Fibroblast of the aortic adventitia (primary cell): ENCODE results near the gene SDSL. TPM values are rescaled to one million over a fixed set of nuclear protein-coding genes. Genes with fewer than 3 reads are reported as not detected.

Experiments
- DNase-seq: peaks from one replicate; pipeline ENCODE4 v3.0.0-alpha.2; 2010; ENCODE audit warnings: low read depth
- H3K4me3 ChIP-seq: 2 replicates; pipeline ENCODE4 v1.5.1; 2011; ENCODE audit warnings: low read depth, mild to moderate bottlenecking, control low read depth, low read length, moderate library complexity
- total RNA-seq: library from RNA; depleted of rRNA; stranded (reverse); fragments of >200 nt; gene quantifications from 2 replicates; pipeline ENCODE4 v1.2.3, GENCODE V29; 2012; ENCODE audit warnings: low replicate concordance
- TF ChIP-seq, protein P1 (sequence below): IDR thresholded peaks from 2 replicates; pipeline ENCODE4 v1.5.1; 2011; ENCODE audit warnings: mild to moderate bottlenecking, low read length, control low read depth, inconsistent platforms; ENCODE audit not compliant: insufficient read depth

SDSL gene
- total RNA-seq, 1 donor, result 1.9 TPM

GRCh38 chr12:113418213-113418879 lies 3.8 kb upstream of the SDSL start:
- DNase-seq, result peak; percentile 56
- TF ChIP-seq, protein P1, sequence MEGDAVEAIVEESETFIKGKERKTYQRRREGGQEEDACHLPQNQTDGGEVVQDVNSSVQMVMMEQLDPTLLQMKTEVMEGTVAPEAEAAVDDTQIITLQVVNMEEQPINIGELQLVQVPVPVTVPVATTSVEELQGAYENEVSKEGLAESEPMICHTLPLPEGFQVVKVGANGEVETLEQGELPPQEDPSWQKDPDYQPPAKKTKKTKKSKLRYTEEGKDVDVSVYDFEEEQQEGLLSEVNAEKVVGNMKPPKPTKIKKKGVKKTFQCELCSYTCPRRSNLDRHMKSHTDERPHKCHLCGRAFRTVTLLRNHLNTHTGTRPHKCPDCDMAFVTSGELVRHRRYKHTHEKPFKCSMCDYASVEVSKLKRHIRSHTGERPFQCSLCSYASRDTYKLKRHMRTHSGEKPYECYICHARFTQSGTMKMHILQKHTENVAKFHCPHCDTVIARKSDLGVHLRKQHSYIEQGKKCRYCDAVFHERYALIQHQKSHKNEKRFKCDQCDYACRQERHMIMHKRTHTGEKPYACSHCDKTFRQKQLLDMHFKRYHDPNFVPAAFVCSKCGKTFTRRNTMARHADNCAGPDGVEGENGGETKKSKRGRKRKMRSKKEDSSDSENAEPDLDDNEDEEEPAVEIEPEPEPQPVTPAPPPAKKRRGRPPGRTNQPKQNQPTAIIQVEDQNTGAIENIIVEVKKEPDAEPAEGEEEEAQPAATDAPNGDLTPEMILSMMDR, result no peak
- H3K4me3 ChIP-seq, result no peak overlapping the region

- DNase-seq, result no peak
- TF ChIP-seq, protein P1, result no peak
- no peak overlapping the region for H3K4me3 ChIP-seq
Measured at GRCh38 chr12:113420996-113421595, 1.1 kb upstream of the SDSL start.

DNA sequence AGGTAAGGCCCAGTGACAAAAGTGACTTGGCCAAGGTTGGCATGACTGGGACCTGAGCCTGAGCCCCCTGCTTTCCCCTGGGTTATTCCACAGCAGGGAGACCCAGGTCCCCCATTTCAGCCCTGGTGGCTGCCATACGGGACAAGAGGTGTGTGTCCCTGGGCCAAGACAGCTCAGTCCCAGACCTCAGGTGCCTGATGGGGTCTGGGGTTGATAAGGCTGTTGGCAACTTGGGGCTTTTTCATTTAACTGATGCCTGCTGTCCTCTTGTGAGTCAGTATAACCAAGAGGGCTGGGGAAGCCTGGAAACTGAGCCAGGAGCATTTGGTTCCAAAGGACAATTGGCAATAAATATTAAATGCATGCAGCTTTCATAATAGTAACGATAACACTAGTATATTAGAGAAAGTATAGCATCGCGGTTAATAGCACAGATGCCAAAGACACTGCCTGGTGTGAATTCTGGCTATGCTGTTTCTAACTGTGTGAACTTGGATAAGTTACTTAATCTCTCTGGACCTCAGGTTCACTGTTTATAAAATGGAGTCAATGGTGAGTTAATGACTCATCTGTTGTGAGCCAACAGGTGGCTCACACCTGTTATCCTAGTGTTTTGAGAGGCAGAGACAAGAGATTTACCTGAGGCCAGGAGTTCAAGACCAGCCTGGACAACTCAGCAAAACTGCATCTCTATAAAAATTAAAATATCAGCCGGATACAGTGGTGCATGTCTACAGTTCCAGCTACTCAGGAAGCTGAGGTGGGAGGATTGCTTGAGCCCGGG lies 898 bp downstream of the SDSL start:
- H3K4me3 ChIP-seq, result peak overlapping the region; percentile 93
- DNase-seq, result no peak
- TF ChIP-seq, protein P1, result no peak

DNA sequence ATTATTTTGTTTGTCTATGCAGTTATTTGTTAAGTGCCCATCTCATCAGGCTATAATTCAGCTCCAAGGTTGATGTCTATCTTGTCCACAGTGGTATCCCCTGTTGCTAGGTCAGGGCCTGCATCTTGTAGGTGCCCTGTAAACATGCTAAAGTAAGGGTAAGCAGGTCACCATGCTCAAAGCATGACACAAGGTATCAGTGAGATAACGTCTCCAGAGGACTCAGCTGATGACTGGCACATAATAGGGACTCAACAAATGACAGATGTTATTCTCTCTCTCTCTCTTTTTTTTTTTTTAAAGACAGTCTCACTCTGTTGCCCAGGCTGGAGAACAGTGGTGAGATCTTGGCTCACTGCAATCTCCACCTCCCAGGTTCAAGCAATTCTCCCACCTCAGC lies 2.3 kb downstream of the SDSL start:
- H3K4me3 ChIP-seq, result no peak overlapping the region
- TF ChIP-seq, protein P1, result no peak
- no peak for DNase-seq

DNA sequence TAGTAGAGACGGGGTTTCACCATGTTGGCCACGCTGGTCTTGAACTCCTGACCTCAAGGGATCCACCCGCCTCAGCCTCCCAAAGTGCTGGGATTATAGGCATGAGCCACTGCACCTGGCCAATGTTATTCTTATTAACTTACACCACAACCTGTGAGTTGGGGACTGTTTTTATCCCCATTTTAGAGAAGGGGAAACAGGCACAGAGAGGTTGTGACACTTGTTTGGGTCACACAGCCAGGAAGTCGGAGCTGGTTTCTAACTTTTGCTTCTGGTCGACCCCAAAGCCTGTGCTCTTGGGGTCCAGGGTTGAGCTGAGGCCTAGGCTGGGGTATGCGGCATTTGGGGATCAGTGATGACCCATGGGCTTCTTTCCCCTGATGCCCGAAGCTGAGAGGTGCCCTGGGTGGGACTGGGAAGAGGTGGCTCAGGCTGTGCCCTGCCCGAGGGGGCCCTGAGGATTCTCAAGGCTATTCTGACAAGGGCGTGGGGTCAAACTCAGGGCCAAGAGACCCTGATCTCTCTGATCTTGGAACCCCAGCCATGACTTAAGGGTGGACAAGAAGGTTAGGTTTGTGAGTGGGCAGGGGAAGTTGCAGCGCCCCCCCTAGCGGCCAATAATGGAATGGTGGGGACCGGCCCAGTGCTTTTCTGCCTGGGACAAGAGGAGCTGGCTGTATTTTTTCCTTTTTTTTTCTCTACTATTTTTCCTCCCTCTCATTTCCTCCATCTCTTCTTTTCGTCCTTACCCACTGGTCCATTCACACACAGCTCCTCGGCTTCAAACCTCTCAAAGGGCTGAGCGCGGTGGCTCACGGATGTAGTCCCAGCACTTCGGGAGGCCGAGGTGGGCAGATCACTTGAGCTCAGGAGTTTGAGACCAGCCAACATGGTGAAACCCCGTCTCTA lies 3.0 kb downstream of the SDSL start:
- peak; percentile 61 for DNase-seq
- H3K4me3 ChIP-seq, result no peak overlapping the region
- TF ChIP-seq, protein P1, result peak; percentile 91

GRCh38 chr12:113425960-113426453 lies 3.8 kb downstream of the SDSL start:
- no peak for DNase-seq
- H3K4me3 ChIP-seq, result no peak overlapping the region
- TF ChIP-seq, protein P1, result no peak
